ENCODE measurements around the gene PPP4R4.
"Not testable (repeated sequence)": the region's sequence is repeated elsewhere in the genome, so short reads cannot be mapped to it uniquely, and the experiment has no call there.

Gene PPP4R4

DNA sequence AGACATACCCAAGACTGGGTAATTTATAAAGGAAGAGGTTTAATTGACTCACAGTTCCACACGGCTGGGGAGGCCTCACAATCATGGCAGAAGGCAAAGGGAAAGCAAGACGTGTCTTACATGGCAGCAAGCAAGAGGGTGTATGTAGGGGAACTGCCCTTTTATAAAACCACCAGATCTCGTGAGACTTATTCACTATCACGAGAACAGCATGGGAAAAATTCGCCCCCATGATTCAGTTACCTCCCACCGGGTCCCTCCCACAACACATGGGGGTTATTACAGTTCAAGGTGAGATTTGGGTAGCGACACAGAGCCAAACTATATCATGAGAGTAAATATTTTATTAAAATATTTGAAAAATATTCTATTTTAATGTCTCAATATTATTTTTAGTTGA, 94.5 kb downstream of the PPP4R4 start:
- not testable (repeated sequence) for DNase-seq

- DNase-seq: peak in 28 of 51 donors; percentile 4 to 76 (median 39)
These were observed 95.0 kb downstream of the PPP4R4 start for GRCh38 chr14:94269156-94269555.

DNA sequence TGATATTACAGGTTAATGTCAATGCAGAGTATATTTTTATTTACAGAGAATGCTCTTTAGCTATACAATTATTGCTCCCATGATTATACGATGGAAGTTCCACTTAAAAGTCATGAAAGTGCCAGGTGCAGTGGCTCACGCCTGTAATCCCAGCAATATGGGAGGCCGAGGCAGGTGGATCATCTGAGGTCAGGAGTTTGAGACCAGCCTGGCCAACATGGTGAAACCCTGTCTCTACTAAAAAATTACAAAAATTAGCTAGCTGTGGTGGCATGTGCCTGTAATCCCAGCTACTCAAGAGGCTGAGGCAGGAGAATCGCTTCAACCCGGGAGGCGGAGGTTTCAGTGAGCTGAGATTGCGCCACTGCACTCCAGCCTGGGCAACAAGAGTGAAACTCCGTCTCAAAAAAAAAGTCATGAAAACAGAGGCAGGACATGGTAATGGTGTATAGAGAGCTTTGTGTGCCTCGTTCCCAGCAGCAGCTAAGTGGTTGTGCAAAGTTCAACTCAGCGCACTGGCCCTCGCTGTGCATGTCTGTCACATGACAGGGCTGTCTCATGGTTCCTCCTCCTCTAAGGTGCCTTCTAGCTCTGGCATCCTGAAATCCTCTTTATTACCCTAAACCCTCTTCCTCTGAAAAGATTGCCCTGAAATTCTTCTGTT, 102.9 kb downstream of the PPP4R4 start:
- DNase-seq: not testable (repeated sequence)

DNA sequence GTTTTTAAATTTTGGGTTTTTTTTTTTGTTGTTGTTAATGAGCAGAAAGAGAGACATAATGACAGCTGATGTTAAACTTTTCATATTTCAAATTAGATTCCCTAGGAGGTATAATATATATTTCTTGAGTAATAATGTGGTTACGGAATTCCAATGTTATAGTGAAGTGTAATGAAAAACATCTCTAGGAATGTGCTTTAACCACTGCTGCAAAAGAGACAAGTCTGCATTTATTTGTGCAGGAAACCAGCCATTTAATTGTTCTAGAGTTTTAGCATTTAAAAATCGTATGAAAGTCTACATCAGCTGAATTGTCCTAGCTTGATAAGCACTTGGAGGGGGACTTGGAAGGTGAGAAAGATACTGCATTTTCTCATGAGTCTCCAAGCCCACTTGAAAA, 104.6 kb downstream of the PPP4R4 start:
- DNase-seq: no peak

DNA sequence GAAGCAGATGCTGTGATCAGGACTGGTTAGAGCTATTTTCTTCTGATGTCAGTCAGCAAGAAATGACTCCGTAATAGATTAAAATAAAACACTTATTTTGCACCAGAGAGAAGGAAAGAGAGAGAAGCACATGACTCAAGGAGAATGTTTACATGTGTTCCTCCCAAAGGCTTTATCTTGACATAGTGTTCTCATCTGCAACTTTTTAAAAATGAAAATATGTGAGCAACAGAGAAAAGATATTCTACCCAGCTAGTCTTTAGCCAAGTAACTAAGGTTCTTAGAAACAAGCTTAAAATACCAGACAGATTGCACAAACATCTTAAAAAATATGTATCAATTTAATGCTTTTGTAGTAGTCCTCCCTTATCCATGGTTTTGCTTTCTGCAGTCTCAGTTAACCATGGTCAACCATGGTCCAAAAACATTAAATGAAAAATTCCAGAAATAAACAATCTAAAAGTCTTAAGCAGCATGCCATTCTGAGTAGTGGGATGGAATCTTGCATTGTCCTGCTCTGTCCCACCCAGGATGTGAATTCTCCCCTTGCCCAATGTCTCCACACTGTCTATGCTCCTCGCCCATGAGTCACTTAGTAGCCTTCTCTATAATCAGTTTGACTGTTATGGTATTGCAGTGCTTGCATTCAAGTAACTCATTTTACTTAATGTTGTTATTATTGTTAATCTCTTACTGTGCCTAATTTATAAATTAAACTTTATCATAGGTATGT, 109.0 kb downstream of the PPP4R4 start:
- no peak for DNase-seq

- DNase-seq: no peak
These were observed 110.1 kb downstream of the PPP4R4 start for GRCh38 chr14:94284221-94284620.

- DNase-seq: no peak
These were observed 111.0 kb downstream of the PPP4R4 start for GRCh38 chr14:94285158-94285557.

- DNase-seq: no peak
These were observed 114.7 kb downstream of the PPP4R4 start for GRCh38 chr14:94288610-94289465.

DNA sequence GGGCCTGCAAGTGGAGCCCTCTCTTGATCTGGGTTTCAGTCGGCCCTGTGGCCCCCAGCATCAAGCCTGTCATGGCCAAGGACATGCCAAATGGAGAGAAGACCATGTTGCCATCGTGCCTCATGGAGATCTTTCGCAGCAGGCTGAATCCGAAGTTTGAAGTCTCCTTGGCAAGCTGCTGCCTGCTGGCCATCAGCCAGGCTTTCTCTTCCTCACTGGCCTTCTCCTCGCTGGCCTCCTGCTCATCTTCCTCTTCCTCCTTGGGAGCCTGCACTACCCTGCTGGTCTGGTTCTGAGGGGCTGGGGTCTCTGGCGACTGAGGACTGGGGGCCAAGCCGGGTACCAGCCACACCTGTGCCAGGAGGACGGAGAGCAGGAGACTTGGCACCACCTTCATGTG, 116.1 kb downstream of the PPP4R4 start:
- DNase-seq: no peak

DNA sequence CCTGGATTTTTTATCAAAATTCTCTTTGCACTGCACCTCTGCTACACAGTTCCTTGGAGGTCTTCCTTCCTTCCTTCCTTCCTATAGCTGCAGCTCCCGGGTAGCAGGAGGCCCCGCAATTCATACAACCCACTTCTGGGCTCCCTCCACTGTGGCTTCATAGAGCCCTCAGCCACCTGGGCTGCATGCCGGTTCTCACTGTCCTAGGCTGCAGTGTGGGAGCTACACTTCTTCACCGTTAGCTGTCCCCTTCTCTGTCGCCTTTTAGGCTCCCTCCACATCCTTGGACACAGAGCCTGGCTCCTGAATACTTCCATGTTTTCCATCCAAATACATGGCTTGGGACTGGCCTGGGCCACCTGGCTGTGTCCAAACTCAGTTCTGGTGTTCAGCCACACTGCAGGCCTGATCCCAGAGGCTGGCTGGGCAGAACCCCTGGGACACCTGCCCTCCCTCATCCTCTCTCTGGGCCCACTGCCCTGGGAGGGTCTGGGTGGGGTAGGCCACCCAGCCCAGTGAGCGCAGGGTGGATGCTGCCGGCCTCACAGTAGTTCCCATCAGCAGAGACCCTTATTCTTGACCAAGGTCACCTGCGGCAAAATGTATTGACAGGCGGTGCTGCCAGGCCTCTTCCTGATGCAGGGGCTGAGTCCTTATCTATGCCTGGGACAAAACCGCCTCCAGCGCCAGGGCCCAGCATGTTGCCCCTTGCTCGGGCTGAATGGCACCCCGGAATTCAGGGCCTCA, 117.2 kb downstream of the PPP4R4 start:
- DNase-seq: no peak

- no peak for DNase-seq
These were observed 117.9 kb downstream of the PPP4R4 start for GRCh38 chr14:94291906-94292525.

- DNase-seq: no peak
These were observed 118.4 kb downstream of the PPP4R4 start for GRCh38 chr14:94292526-94292871.

GRCh38 chr14:94292872-94293577, 118.9 kb downstream of the PPP4R4 start, which contains the start of gene SERPINA10:
Gene SERPINA10, minus strand, starts transcription at chr14:94293268. Its CDS starts 2,675 bp downstream, at chr14:94290593.
- no peak for DNase-seq

DNA sequence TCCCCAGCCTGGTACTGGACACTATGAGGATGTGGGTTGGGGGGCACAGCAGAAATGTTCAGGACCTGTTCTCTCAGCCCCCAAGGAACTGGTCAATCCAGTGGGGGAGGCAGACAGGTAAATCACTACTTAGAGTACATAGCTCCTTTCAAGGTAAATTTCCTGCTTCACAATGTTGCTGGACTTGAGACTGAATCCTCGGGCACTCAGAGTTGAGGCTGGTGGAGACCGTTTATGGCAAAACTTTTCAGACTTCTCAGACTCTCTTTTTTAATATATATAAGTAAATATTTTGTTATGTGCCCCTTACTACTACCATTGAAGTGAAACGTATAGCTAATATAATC, 119.4 kb downstream of the PPP4R4 start:
- no peak for DNase-seq

- DNase-seq: no peak
These were observed 121.4 kb downstream of the PPP4R4 start for GRCh38 chr14:94295360-94296180.

DNA sequence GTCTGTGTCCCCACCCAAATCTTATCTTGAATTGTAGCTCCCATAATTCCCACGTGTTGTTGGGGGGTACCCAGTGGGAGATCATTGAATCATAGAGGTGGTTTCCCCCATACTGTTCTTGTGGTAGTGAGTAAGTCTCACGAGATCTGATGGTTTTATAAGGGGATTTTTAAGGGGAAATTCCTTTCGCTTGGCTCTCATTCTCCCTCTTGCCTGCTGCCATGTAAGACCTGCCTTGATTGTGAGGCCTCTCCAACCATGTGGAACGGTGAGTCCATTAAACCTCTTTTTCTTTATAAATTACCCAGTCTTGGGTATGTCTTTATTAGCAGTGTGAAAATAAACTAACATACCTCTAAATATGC, 122.0 kb downstream of the PPP4R4 start:
- not testable (repeated sequence) for DNase-seq

GRCh38 chr14:94298130-94298529, 124.0 kb downstream of the PPP4R4 start:
- DNase-seq: no peak

DNA sequence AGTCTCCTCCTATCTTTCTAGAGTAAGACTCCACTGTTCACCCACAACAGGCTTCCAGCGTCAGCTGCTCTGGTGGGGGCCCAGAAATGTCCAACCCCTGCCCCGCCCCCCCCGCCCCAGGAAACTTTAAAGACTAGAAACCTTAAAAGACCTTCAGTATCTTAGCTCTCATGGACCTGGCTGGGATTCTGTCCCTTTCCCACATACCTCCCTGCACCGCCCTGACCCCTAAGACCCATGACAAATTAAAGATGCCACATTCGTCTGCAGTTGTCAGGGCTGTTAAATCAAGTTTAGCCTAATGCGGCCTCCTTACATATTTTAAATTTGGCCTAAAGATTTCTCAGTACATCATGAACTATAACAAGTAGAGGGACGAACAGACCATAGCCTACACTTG, 129.0 kb downstream of the PPP4R4 start:
- no peak for DNase-seq

DNA sequence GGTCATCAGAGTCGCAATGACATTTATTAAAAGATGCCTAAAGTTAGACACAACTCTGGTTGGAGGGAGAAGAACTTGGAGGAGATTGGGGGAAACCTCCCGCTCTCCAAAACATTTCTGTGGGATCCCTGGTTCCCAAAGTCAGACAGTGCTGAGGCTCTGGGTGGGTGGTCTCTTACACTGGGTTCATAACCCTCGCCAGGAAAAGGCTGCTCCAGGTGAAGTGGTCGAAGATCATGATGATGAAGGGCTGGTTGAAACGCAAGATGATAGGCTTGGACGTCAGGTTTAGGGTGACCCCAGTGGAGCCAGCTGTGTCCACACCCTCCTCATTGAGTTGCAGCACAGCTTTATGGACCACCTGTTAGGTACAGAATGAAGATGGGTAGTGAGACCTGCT, 130.1 kb downstream of the PPP4R4 start:
- no peak for DNase-seq

- no peak for DNase-seq
These were observed 131.5 kb downstream of the PPP4R4 start for GRCh38 chr14:94305620-94306019.
